GM19372 (cell line): Measurements from ENCODE around the gene ARAP2.
"Not testable (repeated sequence)": the region's sequence is repeated elsewhere in the genome, so short reads cannot be mapped to it uniquely, and the experiment has no call there.

Source experiments
- ATAC-seq: cut with Tn5 transposase; IDR thresholded peaks from one replicate; pipeline ENCODE4 v1.9.1; 2021; ENCODE audit warnings: mild to moderate bottlenecking, low read depth, moderate library complexity; ENCODE audit not compliant: unreplicated experiment

The ARAP2 gene

DNA sequence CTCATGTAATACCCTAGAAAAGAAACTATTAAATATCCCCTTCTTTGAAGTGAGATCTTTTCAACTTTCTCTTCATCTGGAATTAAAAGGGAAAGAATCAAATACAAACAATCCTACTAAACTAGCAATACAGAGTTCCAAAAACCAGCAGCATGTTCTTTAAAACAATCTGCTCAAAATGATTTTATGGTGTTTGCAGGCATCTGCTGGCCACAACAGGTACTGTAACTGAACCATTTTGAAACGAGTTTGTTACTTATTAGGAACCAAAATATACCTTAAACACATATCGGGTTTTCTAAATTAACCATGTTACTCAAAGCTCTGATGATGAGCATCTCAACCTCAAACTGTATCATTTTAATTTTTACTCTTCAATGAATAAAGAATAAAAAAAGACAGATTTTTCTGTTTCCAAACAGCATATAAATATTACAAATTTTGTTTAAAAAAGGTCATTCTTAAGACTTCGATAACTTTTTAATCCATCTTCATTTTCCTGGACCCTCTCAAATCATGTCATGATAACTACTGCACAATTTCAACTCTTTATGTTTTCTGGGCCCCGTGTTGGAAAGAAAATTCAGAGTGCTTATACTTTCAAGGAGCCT lies 56.5 kb downstream of the ARAP2 start:
- peak; percentile 50 for ATAC-seq

DNA sequence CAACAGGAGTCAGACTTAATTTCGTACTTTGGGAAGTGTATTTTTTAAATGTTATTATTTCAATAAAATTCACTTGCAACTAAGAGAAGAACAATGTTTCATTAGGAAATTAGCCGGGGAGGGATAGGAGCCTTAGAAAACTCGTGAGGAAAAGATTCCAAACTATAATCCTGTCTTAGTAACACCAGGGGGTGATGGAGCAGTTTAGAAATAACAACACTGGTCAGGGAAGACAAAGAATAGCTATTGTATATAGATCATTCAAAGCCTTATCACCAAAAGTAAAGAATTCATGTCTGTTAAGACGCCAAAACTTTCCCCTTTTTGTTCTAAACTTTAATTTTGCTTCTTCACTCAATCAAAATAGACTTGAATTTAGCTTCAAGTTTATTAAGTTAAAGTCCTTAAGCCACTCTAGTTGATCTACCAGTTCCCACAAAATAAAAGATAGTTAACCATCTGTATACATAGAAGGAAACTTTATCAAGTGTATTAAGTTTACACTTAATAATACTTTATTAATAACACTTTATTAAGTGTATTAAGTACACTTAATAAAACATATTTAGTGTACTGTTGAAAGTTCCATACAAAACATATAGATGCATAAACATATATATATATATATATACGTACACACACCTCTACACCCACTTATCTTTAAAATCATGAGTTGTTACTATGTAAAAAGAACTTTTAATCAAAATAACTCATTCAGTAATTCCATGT lies 60.5 kb downstream of the ARAP2 start:
- ATAC-seq: no peak

DNA sequence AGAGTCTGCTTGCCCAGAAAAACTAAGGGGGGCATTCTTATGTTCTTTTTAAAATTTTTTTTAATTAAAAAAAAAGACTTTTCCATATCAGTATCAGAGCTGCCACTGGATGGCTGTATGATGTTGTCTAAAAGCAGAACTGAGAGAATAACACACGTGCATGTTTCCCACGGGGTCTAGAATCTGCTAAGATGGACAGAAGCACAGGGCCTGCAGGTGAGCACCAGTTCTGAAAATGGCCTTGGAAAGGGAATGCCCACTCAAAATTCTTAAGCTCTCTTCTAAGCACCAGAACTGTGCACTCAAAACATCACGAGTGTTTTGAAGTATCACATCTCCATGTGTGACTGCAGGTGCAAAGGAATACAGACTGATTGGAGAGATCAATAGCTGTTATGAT lies 61.1 kb downstream of the ARAP2 start:
- ATAC-seq: peak; percentile 55

DNA sequence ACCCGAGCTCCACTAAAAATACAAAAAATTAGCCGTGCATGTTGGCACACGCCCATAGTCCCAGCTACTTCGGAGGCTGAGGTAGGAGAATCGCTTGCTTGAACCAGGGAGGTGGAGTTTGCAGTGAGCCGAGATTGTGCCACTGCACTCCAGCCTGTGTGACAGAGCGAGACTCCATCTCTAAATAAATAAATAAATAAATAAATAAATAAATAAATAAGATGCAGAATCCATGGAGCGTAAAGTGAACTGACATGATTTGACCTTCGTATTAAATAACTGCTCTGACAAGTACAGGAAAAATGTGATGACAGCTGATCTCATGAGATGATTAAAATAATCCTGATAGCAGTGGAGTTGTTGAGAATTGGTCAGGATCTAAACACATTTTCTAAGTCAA lies 62.0 kb downstream of the ARAP2 start:
- not testable (repeated sequence) for ATAC-seq

DNA sequence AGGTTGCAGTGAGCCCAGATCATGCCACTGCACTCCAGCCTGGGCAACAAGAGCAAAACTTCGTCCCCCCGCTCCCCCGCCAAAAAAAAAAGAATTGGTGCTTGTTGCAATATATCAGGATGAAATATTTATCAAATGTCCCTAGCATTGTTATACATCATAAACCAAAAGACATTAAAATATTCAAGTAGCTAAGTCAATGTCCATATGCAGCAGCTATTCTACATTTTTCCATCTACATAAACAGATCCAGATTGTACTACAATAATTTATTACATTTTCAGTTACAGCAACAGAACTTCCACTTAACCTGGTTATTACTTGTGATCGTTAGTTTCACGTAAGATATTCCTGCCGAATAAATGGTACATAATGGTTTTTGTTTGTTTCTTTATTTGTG lies 64.1 kb downstream of the ARAP2 start:
- no peak for ATAC-seq

DNA sequence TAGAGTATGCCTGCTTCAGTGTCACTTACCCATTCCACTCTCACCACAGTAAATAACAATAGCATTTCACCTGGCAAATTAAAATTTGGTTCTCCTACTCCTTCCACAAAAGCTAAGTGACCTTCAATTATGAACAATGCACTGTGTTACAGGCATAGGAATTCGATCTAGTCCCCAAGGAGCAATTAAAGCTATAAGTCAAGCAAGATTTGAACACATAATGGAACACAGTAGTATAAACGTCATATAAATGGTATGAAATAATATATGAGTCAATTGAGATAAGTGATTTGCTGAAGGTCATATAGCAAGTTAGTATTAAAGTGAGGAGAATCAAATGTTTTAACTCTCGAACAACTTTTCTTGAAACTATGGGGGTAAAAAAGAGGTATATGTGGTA lies 65.8 kb downstream of the ARAP2 start:
- ATAC-seq: no peak

DNA sequence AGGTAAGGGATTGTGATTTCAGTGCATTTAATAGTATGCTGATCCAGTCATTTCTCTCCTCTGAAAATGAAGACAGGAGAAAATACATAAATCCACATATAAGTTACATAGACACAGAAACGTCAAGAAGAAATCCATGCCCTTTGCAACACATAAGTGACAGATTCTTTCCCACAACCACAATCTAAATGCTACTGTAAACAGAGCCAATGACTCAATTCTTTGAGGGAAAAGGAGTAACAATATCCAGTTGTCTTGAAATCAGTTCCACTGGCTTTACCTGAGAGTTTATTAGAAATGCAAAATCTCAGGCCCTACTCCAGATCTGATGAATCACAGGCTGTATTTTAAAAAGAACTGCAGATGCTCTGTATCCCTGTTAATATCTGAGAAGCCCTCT lies 66.4 kb downstream of the ARAP2 start:
- no peak for ATAC-seq

DNA sequence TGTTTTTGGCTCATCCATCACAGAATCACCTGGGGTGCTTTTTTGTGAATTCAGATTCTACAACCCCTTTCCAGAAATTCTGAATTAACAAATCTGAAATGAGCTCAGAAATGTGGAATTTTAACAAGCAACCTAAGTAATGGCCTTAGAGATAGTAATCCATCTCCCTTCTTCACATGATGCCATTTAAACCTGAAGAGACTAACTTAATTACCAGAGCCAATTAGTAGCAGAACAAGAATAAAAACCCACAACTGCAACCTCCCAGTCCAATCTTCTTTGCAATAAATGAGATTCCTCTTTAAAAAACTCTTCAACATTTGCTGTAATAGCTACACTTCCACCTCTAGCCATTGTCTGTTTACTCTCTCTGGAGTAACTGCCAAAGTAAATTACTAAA lies 69.7 kb downstream of the ARAP2 start:
- ATAC-seq: no peak

DNA sequence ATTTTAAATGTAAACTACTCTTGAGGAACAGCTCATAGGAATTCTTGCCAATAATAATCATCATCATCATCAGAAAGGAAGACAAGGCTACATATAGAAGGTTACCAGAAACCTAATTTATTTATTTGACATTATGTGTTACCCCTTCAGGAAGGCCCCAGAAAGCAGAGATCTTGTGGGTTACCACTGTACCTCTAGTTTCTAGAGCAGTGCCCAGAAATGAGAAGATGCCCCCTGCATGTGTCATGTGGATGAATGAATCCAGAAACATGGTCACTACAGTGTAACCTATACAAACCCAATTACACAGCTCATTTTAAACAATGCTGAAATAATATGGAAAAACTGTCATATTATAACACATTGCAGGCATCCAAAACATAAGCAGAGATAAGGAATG lies 70.4 kb downstream of the ARAP2 start:
- no peak for ATAC-seq

DNA sequence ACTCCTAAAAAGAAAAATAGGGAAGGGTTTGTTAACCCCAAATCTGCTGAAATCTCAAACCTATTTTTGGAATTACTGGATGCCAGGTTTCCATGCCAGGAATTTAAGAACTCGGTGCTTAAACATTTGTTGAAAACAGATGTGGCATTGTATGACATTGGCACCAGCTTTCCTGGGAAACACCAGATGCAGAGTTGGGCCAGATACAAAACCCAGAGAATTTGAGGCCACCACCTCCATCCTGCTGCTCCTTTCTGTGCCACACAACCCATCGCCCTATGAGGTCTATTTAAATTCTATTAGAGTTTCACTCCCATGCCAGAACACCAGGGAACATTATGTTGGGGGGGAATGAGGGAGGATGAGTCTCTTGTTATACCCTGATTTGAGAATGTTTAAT lies 71.7 kb downstream of the ARAP2 start:
- ATAC-seq: no peak

DNA sequence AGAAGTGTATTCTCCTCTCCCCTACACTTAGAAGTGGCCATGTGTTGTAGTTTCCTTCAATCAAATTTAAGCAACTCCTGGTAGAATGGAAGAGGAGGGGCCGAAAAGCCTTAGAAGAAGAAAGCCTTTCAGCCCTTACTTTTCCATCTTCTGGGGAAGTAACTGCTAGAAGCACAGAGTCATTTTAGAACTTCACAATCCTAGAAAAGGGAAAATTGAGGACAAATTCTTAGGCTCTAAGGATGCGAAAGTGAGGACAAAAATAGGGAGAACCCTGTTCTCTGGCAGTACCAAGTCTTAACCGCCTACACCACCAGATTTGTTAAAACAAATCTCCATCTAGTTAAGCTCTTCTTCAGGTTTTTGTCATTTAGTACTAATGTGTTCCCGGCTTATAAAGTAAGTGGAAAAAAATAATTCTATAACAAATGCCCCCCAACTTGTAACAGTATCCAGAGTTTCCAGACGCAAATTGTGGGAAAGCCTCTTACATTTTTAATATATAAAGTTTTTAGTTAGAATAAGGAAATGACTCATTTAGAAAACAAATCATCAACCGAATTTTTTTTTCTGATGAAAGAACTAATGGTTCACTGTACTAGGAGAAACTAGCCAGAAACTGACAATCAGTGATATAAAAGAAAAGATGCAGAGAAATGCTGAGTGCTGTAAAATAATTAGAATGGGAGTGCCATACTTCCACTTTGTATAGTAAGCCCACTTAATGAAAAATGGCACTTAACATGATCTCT lies 76.0 kb downstream of the ARAP2 start:
- no peak for ATAC-seq

DNA sequence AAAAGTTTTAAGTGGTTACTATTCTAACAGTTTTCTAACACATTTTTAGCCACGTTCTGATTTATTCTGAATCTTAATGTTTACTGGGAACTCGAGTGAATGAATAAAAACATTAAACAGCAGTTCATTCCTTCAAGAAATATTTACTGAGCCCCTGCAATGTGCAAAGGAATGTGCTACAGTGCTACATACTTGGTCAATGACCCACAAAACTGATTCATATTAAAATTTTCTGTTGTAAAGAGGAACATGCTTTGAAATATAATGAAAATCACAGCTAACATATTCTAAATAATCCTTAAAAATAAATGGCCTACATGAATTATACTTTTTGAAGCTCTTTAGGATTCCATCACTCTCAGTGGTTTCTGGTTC lies 78.7 kb downstream of the ARAP2 start:
- no peak for ATAC-seq

DNA sequence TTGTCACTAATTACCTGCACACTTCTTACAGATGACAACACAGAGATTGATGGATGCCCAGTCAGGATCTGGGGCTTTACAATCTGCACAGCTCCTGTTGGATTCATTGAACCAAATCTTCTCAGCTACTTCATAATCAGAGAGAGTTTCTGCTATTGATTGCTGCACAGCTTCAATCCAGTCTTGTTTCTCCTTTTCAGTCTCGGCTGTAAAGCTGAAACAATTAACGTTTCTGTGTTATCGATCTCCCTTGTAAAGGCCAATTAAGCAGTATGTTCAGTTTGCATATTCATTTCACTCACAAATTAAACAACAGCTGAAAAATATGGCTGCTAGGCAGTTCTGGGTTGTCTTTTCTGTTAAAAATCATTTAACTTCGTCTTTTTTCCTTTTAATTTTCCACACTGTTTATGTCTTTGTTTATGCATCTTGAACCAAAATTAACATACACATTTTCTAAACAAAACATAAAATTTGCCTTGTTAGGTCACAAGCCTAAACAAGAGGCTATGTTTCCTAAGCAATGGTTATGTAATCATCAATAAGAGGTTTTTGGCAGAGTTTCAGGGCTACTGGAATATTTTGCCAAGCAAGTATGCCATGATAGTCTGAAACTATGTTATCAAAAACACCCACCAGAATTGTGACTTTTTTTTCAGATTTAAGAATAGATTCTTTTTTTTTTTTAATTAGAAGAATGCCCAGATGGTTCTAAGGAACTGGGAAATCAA lies 79.2 kb downstream of the ARAP2 start:
- ATAC-seq: no peak

DNA sequence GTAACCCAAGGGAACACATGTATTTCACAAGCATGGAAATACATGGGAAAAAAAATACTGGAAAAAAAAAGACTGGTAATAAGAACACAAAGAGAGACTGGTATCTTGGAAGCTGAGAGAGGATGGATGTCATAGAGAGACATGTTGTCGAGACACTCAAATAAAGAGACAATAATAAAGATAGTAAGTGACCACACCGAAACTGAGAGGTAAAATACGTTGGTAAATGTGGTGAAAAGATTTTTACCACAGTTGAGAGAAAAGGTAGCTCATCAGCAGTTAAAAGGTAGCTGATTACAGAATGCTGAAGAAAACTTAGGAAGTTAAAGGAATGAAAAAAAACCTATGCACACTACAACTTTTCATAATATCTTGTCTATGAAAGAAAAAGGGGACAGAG lies 81.1 kb downstream of the ARAP2 start:
- ATAC-seq: no peak

DNA sequence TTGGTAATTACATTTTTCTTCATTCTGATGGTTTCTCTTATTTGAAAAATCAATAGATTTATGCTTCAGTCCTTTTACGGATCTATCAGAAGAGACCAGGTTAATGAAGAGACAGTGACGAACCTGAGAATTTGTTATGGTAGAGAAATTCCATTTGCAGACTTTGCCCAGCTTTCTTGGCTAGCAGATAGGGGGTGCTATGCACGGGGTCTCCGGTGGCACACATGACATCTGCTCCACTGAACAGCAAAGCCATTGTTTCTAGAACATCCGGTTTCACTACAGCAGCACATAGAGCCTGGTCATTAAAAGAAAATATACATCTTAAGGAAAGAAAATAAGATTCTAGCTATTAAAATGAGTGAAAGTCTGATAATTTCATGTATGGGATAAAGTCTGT lies 85.1 kb downstream of the ARAP2 start:
- no peak for ATAC-seq

DNA sequence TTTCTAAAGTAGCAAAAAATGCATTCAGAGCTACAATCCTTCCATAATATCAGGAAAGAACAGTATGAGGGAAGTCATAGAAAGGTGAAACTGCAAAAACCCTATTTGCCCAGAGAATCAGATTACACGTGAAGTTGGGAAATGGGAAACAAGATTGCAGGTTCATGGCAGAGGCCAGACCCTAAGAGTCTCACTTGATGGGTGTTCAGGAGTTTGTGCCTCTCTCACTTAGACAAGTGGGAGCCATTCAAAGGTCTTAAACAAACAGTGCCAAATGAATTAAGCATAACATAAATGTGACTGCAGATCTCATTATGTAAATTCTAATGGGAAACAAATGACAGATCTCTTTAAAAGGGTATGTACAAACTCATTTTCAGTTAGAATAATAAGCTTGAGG lies 91.6 kb downstream of the ARAP2 start:
- ATAC-seq: no peak

DNA sequence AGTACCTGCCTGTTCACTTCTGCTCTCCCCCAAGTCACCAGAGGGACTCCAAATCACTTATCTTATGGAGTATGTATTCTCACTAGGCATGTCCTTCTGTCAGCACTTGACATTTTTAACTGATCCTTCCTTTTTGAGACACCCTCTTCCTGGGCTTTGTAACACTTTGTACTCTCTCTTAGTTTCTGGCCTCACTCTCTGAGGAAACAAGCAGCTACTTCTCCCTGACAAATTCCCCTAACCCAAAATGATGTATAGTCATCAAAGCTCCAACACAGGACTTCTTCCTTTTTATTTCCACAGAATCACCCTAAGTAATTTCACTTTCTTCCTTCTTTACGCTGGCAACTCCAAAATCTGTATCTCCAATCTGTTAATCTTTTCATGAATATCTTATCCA lies 101.8 kb downstream of the ARAP2 start:
- no peak for ATAC-seq

DNA sequence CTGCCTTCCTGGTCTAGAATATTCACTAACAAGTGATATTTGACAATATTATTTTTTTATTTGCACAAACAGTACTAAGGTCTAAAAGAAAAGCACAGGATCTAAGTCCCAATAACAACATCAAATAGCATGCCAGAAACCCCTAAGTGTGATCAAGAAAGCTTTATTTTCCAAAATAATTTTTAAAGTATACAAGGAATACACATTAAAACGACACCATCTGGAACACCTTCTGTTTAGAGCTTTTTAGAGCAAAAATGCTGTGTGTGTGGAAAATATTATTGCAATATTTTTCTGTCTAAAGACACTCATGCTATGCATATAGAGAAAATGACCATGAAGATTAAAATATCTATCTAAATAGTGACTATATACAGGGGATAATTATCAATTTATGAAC lies 103.1 kb downstream of the ARAP2 start:
- no peak for ATAC-seq

DNA sequence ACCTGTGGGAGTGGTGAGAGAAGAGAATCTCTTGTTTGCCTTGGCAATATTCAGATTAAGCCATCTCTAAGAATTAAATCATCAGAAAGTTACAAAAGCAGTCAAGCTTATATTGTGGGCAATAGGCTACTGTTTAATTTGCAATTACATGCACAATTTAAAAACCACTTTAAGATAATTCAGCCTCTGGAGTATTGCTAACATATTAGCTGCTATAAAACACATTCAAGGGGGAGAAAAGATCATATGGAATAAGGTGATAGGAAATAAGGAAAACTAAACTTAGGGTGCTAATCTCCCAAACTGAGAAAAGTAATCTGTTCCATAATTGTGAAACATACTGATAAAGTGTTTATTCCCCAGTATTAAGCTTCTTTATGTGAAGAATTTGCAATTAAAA lies 103.9 kb downstream of the ARAP2 start:
- ATAC-seq: no peak

DNA sequence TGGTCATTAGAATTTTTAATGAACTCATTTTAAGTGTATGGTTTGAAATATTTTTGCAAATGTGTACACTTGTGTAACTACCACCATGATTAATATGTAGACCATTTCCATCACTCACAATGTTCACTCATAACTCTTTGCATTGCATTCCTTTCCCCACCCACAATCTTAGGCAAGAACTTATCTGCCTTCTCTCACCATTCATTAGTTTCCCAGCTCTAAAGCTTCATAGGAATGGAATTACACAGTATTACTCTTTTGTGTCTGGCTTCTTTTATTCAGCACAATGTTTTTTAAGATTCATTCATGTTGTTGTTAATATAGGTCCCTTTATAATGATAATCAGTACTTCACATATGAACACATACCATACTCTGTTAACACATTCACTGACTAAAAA lies 106.1 kb downstream of the ARAP2 start:
- no peak for ATAC-seq

DNA sequence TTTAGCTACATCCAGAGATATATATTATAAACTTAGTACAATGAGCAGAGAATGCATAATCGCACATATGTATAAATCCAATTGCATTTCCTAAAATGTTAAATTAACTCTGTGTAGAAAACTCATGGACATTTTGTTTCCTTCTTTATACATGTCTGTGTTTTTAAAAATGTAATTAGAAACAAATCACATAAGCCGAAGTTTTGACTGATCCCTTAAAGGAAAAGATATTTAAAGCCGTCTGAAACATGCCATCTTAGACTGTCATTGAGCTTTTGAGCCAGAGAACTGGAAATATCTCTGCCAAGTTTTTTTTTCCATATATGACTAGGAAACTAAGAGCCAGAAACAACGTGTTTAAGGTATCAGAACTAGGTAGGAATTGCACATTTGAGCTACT lies 107.0 kb downstream of the ARAP2 start:
- ATAC-seq: no peak
